Mesangial cell (primary cell): Measurements from ENCODE around the gene TRRAP. TPM values are rescaled to one million over a fixed set of nuclear protein-coding genes. Genes with fewer than 3 reads are reported as not detected.

Source experiments
- total RNA-seq: library from RNA; depleted of rRNA; stranded (reverse); fragments of >200 nt; gene quantifications from 2 replicates; pipeline ENCODE4 v1.2.3, GENCODE V29; 2015

The TRRAP gene
- 33.6 and 39.2 TPM in 2 replicates for total RNA-seq

DNA sequence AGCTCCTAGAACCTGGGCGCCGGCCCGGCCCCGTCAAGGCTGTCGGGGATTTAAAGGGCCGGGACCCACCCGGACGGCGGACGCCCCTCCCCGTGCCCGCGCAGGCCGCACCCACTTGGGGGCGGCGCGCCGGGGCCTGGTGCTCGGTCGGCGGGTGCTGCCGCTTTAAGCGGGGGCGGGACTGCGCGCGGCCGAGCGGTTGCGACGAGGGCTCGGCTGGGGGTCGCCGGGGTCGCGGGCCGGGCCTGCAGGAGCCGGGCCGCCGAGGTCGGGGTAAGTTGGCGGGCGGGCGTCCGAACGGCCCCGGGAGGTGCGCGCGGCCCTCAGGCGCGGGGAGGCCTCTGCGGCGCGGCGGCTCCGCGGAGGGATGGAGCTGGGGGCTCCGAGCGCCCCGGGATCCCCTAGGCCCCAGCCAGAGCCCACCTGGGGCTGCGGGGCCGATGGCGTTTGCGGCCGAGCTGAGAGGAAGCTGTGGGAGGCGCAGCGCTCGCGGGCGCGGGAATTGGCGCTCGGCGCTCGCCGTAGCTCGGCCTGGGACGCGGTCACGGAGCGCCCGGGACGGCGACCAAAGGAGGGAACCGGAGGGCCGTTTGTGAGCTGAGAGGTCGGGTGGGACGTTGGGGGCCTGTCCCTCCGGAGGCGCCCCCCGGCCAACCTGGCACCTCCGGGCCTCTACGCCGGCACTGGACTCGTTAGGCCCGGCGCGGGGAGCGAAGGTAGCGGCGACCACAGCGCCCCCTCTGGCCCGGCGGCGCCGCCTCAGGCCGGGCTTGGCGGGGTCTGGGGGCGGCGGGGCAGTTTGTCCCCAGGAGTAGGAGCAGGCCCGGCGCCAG lies at the start of gene TRRAP:
Gene TRRAP, plus strand, starts transcription at position 168 of the 833 bp plus-strand sequence. CDS start 2,619 bp downstream, outside the sequence.

GRCh38 chr7:98869597-98870120 lies 8.7 kb upstream of the TRRAP start, which contains the start of gene TMEM130:
TMEM130 (minus strand) TSS chr7:98870014; CDS start chr7:98869861, 153 bp downstream.

Other genes with a start within 250 kb of the TRRAP start
- 0.33 and 1.0 TPM in 2 replicates for gene TMEM130, start 8.5 kb upstream of the TRRAP start, total RNA-seq